ENCODE data around the gene AMMECR1.
"Not testable (repeated sequence)": the region's sequence is repeated elsewhere in the genome, so short reads cannot be mapped to it uniquely, and the experiment has no call there.

AMMECR1 gene

DNA sequence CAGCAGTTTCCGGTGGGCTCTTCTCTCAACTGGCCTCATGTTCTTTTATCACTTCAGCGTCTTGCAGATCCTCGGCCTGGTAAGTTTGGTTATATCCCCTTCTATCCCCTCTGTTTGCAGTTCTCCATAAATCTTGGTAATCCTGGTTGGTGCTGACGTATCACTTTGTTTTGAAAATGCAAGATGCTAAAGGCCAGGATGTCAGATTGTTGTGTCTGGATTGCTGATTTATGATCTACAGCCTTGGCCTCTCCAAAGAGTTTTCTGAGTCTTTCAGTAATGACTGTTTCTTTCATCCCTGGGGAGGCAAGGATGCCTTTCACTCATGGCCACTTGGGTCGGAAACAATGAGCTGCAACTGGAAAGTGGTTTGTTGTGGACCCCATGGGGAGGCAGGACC is 146.4 kb downstream of the AMMECR1 start:
- DNase-seq (ENCODE audit: low spot score): no peak

DNA sequence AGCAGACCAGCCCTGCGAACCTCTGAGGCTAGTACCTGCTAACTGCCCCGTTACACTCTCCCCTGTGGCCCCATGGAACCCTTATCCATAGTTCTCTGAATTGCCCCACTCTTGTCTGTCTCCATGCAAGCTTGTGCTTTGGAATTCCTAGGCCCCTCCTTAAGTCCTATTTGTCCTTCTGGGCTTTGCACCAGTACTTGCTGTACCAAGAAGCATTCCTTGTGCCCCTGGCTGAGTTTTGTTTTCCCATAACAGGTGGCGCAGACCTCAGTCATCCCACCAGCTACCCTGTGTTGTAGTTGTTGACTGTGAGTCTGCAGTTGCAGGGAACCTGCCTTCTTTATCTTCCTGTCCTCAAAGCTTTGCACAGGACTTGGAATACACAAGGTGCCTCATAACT is 147.9 kb downstream of the AMMECR1 start:
- no peak for DNase-seq (ENCODE audit: low spot score)

DNA sequence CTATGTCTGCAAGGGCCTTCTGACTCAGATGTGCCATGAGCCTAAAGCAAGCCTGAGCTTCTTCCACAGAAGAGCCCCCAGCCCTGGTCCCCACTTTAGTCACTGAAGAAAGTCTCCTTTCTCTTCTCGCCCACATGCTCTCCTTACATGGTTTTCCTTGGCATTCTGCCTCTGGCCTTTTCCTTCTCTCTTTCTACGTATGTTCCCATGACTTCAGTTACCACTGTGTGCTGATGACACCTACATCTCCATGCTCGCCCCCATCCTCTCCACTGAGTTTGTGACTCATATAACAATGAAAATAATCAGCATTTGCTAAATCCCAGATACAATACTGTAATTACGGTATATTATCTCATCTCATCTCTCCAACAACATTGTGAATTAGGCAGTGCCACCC is 149.3 kb downstream of the AMMECR1 start:
- no peak for DNase-seq (ENCODE audit: low spot score)

DNA sequence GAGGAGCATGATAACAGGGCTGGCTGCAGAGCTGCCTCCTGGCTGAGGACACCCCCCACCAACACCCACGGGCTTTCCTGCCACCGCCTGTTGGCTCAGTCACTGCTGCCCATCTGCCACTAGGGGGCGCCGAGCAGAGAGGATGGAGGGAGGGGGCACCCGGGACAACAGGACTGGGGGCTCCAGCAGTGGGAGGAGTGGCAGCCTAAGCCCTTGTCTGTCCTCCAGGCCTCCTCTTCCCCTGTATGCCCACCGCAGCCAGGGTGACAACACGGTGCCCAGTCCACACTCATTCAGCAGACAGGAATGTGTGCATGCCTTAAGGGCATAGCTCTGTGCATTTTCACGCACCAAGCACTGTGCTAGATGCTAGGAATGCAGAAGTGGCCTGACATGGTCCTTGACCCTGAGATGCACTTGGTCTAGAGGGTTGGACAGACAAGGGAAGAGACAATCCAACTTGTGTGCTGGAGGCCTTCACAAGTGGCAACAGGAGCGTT is 149.9 kb downstream of the AMMECR1 start:
- no peak for DNase-seq (ENCODE audit: low spot score)

DNA sequence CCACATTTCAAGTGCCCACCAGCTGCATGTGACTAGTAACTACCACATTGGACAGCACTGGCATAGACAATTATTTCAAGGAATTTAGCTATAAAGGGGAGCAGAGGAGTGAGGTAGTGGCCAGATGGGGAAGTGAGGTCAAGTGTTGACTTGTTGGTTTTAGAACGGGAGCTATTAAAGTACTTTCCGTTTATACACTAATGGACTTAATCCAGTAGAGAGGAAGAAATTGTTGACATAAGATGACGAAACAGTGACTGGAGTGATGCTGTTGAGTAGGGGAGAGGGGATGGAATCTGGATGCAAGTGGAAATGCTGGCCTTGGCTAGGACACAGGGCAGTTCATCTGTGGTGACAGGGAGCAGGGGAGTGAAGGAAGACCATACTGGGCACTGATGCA is 154.4 kb downstream of the AMMECR1 start:
- DNase-seq (ENCODE audit: low spot score): no peak

DNA sequence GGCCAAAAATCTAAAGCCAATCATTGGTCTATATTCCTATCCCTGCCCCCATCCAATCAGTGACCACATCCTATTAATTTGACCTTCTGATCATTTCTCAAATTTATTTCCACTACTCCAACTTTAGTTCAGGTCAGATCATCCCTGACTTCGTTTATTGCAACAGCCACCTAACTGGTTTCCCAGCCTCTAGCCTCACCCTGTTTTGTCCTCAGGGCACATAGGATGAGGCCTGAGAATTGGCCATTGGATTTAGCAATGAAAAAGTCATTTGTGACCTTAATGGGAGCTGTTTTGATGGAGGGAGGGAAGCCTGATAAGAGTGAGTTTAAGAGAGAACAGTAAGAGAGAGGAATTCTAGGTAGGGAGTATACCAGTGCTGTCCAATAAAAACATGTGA is 155.0 kb downstream of the AMMECR1 start:
- DNase-seq (ENCODE audit: low spot score): no peak

DNA sequence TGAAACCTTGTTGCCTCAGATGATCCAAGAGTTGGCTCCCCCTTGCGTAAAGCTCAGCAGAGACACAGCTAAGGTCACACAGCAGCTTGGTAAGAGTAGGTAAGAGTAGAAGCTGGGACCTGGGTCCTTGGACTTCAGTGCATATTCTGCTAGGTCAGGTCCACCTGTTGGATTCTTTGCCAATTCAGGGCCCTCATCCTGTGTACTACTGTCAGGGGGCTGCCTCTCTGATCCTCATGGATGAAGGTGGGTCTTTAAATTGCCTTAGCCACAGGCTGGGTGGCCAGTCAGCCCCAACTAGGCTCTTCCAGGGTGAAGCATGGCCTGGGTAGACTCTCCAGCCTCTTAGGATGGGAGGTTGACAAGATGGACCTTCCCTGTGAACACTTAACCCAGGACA is 155.8 kb downstream of the AMMECR1 start:
- no peak for DNase-seq (ENCODE audit: low spot score)

DNA sequence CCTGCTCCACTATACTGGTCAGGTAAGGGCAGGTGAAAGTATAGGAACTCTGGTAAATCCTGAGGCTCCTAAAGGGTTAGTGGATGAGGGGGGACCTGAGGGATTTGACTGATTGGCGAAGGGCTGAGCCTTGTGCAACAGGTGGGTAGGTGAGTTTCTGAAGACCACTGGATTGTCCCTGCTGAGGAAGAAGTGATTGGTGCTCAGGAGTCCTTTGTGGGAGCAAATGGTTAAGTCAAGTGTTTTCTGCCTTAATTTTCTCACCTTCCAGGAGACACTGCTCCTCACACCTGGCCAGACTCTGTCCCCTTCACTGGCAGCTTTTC is 156.6 kb downstream of the AMMECR1 start:
- no peak for DNase-seq (ENCODE audit: low spot score)

DNA sequence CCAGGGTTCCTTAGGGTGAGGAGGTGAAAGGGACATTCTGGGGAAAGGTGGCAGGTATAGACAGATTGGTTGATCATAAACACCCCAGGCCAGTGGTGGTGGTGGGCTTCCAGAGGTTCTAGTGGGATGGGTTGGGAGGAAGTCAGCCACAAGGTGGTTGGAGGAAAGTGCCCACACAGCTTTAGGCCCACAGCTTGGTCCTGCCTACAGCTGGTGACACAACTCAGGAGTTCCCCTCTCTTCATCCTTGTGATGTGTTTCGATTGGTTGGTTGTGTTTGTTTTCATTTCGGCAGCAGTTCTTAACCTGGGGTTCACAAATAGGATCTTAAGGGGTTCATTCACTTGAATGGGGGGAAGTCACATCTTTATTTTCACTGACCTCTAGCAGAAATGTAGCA is 158.0 kb downstream of the AMMECR1 start:
- DNase-seq (ENCODE audit: low spot score): no peak

DNA sequence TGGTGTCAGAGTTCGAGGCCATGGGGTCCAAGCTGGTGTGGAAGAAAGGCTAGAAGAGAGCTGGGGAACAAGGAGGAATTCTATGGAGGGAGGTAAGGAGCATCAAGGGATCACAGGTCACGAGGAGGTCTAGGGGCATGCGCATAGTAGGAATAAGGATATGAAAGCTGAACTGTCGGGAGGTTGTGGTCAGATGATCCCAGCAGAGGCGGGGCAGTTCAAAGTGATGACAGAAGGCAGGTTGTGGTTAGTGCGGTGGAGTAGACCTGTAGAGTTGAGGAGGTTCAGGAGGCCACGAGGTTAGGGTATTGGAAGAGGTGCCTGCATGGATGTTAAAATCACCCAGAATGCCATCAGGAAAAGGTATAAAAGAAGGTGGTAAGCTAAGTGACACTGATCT is 158.7 kb downstream of the AMMECR1 start:
- no peak for DNase-seq (ENCODE audit: low spot score)

DNA sequence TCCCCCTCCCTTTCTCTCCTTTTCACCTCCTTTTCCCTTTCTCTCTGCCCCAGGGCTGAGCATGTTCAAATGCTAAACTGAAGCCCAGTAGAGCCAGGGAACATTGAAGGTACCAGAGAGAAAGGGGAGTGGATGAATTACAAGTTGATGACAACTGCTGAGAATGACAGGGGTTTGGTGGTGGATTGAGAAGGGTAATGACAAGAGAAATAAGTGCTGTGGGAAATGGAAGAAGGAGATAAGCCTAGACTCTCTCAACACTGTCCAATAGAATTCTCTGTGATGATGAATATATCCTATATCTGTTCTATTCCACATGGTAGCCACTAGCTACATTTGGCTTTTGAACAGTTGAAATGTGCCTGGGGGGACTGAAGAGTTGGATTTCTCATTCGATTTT is 160.4 kb downstream of the AMMECR1 start:
- DNase-seq (ENCODE audit: low spot score): no peak

DNA sequence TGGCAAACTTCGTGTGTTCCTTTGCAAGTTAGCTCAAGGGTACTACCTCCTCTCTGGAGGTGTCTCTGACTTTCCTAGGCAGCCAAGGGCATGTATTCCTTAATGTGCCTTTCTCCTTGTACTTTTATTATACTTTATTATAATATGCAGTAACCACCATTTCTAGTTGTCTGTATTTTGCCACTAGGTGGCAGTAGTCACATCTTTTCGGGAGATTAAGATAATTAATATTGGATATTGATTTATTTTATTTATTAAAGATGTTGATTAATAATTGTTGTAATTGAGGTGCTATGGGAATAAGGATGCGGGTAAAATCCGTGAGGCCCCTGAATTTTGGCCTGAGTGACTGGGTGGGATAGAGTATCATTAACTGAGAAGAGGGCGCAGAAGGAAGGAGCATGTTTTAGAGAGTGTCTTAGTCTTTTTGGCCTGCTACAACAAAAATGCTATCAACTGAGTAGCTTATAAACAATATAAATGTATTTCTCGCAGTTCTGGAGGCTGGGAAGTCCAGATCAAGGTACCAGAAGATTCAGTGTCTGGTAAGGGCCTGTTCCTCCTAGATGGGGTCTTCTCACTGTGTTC is 161.6 kb downstream of the AMMECR1 start:
- no peak for DNase-seq (ENCODE audit: low spot score)

DNA sequence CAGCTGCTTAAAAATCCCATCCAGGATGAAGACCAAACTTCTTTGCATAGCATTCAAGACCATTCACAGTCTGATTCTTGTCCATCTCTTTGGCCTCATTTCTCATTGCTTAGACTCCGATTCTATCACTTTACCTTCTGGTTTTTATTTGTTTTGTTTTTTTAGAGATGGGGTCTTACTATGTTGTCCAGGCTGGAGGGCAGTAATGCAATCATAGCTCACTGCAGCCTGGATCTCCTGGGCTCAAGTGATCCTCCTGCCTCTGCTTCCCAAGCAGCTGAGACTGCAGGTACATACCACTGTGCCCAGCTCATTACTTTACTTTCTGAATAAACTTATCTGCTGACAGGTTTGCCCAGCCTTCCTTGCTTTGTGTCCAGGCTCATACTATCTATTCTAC is 162.1 kb downstream of the AMMECR1 start:
- no peak for DNase-seq (ENCODE audit: low spot score)

DNA sequence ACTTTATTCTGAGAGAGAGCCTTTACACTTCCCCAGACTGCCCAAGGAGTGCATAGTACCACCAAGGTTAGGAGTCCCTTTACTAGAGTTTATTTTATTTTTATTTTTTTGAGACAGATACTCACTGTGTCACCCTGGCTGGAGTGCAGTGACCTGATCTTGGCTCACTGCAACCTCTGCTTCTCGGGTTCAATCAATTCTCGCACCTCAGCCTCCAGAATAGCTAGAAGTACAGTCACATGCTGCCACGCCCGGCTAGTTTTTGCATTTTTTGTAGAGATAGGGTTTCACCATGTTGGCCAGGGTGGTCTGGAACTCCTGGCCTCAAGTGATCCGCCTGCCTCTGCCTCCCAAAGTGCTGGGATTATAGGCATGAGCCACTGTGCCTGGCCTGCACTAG is 163.6 kb downstream of the AMMECR1 start:
- DNase-seq (ENCODE audit: low spot score): not testable (repeated sequence)

DNA sequence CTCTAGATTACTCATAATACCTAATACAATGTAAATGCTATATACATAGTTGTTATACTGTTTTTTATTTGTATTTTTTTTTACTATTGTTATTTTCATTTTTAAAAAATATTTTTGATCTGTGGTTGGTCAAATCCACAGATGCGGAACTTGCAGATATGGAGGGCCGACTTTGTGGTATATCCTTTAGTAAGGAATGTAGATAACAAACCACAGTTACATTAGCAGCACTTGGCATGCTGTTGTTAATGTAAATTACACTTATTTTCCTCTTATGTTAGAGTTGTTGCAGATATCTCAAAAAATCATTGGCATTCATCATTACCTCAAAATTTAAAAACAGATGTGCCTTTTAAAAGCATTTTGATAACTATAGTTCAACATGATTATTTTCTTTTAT is 164.0 kb downstream of the AMMECR1 start:
- no peak for DNase-seq (ENCODE audit: low spot score)

DNA sequence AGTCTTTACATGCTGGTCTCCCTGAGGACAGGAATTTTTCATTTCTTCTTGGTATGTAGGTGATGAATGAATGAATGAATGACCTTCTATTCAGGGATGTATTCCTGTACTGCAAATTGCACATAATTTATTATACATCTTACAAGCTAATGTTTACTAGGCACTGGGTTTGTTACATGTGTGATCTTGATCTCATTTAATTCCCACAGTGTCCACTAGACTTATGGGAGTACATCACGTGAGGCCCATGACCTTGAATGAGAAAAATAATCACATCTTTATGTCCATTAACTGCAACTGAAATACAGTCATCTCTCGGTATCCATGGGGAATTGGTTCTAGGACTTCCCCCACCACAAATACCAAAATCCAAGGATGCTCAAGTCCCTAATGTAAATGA is 164.6 kb downstream of the AMMECR1 start:
- no peak for DNase-seq (ENCODE audit: low spot score)

DNA sequence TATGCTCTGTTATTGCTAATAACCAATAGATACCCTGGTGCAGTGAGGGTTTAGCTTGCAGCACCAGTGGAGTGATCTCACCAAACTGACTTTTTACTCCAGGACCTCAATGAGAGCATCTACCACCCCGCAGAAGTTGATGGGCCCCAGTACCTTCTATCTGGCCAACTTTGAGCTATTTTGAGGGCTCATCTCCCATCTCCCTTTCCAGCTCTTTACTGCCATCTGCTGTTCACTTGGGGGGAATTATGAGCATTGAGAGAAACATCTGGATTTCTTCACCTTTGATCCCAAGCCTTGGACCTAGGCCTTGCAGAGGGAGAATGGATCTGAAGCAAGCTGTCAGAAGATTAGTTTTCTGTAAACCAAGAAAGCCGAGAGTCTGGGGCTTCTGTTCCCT is 171.4 kb downstream of the AMMECR1 start:
- DNase-seq (ENCODE audit: low spot score): peak; percentile 21

DNA sequence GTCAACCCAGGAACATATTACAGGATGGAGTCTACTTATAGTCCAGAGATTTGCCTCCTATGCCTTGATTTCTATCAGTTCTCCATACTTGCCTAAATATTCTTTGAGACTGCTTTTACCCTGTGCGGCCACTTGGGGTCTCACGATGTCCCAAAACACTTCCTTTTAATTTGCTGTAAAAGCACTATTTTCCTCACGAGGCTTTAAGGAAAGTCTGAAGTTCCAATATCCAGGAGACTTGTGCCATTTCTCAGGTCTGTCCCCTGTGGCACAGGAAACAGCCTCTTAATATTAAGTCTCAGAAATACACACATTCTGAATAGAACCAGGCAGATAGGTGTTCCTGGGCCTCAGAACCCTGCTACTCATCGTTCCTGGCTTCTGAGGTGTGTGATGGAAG is 172.0 kb downstream of the AMMECR1 start:
- no peak for DNase-seq (ENCODE audit: low spot score)

DNA sequence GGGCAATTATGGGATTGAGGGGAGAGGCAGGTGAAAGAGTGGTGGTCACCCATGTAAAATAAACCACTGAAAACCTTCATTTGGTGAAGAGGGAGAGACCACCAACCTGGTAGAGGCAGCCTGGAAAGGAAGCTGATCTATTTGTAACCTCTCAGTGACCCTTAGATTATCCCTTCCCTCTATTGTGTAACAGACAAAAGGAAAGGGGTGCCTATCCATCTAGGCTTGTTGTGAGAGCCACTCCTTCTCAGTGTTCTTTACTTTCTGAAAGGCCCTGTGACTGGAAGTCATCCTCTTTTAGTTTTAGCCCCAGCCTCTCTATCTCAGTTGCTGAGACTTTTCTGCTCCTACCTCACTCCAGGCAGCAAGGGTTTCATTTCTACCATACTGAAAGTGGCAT is 172.6 kb downstream of the AMMECR1 start:
- DNase-seq (ENCODE audit: low spot score): no peak
